Fibroblast of the aortic adventitia (primary cell): ENCODE data around the gene NEU4. TPM values are rescaled to one million over a fixed set of nuclear protein-coding genes. Genes with fewer than 3 reads are reported as not detected.
"Not testable (repeated sequence)": the region's sequence is repeated elsewhere in the genome, so short reads cannot be mapped to it uniquely, and the experiment has no call there.

Experiments
- DNase-seq: peaks from one replicate; pipeline ENCODE4 v3.0.0-alpha.2; 2010; ENCODE audit warnings: low read depth
- H3K4me3 ChIP-seq: 2 replicates; pipeline ENCODE4 v1.5.1; 2011; ENCODE audit warnings: low read depth, mild to moderate bottlenecking, control low read depth, low read length, moderate library complexity
- CTCF ChIP-seq: IDR thresholded peaks from 2 replicates; pipeline ENCODE4 v1.5.1; 2011; ENCODE audit warnings: mild to moderate bottlenecking, low read length, control low read depth, inconsistent platforms; ENCODE audit not compliant: insufficient read depth
- total RNA-seq: library from RNA; depleted of rRNA; stranded (reverse); fragments of >200 nt; gene quantifications from 2 replicates; pipeline ENCODE4 v1.2.3, GENCODE V29; 2012; ENCODE audit warnings: low replicate concordance

Gene NEU4
- total RNA-seq, 1 donor, result not detected

GRCh38 chr2:241801611-241802420 lies 7.2 kb upstream of the NEU4 start:
- H3K4me3 ChIP-seq, result no peak overlapping the region
- DNase-seq, result no peak
- no peak for TF ChIP-seq CTCF

- DNase-seq, result no peak
- no peak overlapping the region for H3K4me3 ChIP-seq
- no peak for TF ChIP-seq CTCF
Measured at GRCh38 chr2:241802421-241803318, 6.3 kb upstream of the NEU4 start.

GRCh38 chr2:241803387-241804325 lies 5.3 kb upstream of the NEU4 start:
- no peak for TF ChIP-seq CTCF
- peak; percentile 44 for DNase-seq
- peak overlapping the region; percentile 53 for H3K4me3 ChIP-seq

- DNase-seq, result no peak
- no peak for TF ChIP-seq CTCF
- H3K4me3 ChIP-seq, result peak overlapping the region; percentile 53
Measured at GRCh38 chr2:241804326-241805229, 4.4 kb upstream of the NEU4 start.

- DNase-seq, H3K4me3 ChIP-seq: not testable (repeated sequence)
Measured at GRCh38 chr2:241806217-241806616, 2.8 kb upstream of the NEU4 start.

GRCh38 chr2:241808051-241808720 lies 807 bp upstream of the NEU4 start:
- no peak overlapping the region for H3K4me3 ChIP-seq
- TF ChIP-seq CTCF, result no peak
- DNase-seq, result no peak
